HG03095 (cell line): Measurements from ENCODE around the gene HES1.
"Not testable (repeated sequence)": the region's sequence is repeated elsewhere in the genome, so short reads cannot be mapped to it uniquely, and the experiment has no call there.

Experiments
- ATAC-seq: cut with Tn5 transposase; IDR thresholded peaks from one replicate; pipeline ENCODE4 v1.9.1; 2021; ENCODE audit warnings: moderate library complexity; ENCODE audit not compliant: unreplicated experiment

HES1 gene

DNA sequence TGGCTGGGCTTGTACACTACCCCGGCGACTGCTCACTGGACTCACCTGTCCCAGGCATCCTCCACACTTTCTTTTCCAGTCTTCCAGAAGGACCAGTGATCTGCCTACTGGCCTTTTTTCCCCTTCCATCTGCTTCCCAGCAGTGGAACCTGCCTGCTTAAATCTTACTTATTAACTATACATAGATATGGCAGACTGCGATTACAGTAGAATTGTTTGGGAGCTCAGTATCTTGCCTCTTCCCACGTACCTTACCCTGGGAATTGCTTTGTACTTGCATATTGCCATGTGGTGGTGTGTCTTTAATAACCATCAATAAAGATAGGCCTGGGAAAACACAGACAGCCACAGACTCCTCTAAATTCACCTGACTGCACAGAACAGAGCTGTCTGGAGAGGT, 11.8 kb upstream of the HES1 start:
- ATAC-seq, result no peak

DNA sequence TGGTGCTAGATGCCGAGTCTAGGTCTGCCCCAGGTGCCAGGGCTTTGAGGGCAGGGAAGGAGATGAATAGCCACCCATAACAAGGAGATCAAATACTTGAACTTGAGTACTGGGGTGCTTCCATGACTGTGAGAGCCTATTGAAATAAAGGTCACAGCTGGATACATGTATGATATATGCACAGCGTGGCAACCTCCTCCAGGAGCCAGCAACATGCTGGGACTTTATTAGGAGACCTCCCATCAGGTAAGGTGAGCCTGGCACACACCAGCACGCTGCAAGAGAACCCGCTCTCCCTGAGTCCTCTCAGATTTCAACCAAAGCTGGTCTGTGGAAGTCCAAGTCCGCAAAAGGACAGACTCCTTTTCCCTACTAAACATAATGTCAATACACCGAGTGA, 10.5 kb upstream of the HES1 start:
- no peak for ATAC-seq

DNA sequence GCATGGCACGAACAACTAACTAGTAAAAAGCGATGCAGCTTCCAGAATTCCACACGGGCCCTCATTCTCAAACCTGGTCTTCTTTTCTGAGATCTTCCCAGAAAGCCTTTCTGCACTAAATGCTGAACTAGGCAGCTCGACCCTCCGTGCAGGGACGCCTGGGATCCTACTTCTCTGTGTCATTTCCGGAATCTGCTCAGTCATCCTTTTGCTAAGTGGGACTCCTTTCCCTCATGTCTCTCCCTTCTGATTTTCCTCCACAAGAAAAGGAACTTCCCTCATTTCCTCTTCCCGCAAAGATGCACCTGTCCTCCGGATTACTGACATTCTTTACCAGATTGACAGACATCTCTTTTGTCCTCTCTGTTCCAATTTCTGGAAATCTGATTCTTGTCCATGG, 9.2 kb upstream of the HES1 start:
- ATAC-seq, result no peak

DNA sequence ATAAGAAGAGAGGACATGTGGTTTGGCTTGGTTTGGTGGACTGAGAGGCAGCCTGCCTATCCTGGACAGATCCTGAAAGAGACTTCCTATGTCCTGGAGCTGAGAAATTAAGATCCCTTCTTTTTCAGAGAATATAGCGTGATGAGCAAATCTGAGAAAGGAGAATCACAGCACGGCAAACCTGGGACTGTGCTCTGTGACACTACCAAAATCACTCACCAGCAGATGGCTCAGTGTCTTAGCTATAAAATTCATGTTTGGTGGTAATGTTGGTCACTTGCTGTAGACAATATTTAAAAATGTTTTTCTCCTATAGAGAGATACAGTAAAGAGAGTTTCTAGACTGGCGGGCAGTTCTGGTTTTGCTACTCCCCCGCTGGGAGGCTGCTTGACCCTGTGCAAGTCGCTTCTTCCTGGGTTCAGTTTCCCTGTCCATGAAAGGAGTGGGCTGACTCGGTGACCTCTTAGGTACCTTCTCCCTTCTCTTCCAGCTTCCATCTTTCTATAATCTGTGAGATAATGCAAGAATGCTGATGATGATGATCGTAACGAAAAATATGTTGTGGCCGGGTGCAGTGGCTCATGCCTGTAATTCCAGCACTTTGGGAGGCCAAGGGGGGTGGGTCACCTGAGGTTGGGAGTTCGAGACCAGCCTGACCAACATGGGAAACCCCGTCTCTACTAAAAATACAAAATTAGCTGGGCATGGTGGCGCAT, 7.6 kb upstream of the HES1 start:
- ATAC-seq, result no peak

DNA sequence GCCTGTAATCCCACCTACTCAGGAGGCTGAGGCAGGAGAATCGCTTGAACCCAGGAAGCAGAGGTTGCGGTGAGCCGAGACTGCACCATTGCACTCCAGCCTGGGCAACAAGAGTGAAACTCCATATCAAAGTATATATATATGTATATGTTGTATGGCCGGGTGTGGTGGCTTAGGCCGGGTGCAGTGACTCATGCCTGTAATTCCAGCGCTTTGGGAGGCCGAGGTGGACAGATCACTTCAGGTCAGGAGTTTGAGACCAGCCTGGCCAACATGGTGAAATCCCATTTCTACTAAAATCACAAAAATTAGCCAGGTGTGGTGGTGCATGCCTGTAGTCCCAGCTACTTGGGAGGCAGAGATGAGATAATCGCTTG, 7.0 kb upstream of the HES1 start:
- ATAC-seq, result not testable (repeated sequence)

DNA sequence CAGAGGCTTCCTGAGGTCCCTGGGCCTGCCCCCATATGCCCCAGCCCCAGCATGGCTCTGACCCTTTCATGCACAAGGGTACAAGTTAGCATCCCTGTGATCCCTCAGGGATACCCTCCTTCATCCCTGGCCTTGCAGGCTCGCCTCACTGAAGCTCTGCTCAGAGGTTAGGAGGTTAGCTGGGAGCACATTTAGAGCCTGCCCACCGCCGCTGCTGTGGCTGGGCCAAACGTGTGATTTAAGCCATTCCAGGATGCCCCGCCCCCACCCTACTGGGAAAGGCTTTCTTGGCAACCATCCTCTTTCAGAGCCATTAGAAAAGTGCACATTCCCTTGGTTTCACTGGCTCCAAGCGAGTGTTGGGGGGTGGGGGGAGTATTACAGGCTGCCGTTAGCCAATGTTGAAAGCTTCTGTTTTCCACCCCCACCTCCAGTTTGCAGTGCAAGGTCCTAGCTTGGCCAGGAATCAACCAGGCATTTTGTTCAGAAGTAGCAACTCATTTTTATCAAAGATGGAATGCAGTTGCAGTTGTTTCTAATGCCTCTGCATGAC, 6.3 kb upstream of the HES1 start:
- no peak for ATAC-seq

DNA sequence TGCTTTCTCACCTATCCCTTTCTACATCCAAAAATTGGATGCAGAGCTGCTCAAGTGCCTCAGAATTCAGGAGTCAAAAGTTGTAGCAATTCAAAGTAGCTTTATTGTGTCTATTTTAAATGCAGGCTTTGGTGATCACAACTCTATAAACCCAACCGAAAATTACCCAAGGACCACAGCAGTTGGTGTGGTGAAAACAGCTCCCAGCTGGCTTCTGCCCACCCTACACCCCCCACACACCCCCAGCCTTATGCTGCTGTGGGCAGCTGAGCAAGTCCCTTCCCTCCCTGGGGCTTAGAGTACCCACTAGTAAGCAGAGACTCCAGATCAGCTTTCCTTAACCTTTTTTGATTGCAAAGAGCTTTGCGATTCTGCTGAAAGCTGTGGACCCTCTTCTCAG, 5.8 kb upstream of the HES1 start:
- ATAC-seq, result no peak

DNA sequence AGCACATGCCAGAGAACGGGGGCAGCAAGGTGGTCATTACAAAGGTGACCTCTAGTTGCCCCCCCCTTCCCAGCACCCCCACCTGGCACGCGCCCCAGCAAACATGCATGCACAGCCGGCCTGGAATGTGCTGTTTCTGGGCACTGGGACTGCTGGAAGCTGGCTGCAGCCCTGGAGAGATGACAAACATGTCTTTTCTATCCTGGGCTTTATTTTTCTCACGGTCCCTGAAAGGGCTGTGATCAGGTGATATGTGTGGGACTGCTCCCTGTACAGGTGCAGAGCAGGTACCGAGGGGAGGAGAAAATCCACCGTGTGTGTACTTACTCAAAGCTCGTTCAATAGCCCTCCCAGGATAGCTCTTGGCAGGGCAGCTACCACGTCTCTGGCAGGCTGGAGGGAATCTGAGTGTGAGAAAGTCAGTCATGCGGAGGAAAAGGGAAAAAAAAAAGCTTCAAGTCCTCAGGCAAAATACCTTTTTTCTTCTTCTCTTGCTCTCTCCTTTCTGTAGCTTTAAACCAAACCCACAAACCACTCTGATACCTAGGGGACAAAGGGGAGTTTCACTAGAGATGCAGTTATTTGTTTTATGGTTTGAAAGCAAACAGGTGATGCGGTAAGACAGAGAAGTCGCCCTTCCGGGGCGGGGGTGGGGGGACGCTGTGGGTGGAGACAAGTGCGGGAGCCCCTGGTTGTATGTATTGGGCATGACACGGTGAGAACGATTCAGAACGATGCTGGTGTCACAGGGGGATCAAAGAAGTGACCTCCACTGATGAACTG, 5.0 kb upstream of the HES1 start:
- ATAC-seq, result peak; percentile 45

DNA sequence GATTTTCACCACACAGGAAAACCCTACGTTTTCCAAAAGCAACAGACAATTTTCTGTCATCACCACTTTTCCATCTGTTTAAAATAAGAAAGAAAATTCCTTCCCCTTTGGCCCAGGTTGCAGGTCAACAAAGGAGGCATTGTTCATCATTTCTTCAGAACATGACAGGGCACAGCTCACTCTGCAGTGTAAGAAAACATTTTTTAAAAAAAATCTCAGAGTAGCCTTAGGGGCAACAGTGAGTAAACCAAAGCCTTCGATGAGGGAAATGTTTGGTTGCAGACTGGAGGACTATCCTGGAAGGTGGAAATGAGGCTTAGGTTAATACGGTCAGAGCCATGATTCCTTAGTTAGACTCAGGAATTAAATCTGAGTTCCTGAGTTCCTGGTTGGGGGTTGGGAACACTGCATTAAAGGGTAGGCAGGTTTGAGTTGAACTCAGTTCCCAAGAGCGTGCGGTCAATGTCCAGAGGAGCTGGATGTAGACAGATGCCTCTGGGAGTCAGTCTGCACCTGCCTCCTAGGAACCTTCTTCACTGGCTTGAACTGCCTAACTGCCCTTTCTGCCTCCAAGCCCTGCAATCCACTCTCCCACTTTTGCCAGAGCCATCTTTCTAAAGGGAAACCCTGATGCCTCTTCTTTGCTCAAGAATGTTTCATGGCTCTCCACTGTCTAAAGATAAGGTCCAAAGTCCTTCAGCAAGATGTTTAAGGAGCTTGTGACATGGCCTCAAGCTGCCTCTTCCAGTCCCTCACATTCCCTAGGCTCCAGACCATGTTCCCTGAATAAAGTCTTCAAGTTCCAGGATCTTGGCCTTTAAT, 3.3 kb upstream of the HES1 start:
- ATAC-seq, result no peak

DNA sequence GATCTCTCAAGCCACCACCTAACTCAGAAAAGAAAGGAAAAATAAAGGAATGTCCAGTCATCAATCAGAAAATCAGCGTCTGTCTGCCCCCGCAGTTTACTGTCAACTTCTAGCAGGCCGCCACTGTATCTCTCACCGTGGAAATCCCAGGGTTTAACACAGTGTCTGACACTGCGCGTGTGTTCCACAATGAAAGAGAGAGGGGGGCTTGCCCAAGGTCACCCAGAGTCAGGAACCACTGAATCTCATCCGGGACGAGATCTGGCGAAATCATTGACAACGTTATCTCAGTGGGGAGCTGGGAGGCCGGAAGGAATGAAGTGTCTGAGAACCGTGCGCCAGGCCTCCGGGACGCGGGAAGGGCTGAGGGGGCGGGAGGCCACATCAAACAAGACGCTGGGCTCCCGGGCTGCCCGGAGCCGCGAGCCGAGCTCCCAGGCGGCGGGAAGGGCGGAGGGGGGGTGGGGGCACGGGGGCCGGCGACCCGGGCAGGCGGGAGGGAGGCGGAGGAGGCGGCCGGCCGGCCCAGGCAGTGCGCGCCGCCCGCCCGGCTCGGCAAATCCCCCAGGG, 2.2 kb upstream of the HES1 start:
- no peak for ATAC-seq

DNA sequence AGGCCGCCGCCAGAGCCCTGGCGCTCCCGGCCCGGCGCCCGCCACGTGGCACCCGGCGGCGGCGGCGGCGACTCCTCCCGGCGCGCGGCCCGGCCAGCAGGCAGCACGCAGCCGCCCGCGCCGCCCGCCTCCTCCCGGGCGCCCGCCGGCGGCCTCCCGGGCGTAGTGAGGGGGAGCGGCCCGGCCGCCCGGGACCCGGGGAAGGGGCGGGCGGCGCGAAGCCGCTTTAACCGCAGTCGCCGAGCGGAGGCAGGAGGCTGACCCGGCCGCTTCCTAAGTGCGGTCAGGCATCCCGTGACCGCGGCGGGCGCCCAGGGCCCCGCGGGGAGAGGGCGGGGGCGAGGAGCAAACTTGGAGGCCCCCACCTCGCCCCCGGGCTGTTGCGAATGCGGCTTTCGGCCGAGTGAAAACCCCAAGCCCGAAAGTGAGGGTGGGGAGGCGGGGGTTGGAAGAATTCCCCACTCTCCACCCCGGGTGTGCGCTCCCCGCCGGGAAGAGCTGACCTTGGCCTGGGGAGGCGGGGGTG, 1.7 kb upstream of the HES1 start:
- ATAC-seq, result no peak

DNA sequence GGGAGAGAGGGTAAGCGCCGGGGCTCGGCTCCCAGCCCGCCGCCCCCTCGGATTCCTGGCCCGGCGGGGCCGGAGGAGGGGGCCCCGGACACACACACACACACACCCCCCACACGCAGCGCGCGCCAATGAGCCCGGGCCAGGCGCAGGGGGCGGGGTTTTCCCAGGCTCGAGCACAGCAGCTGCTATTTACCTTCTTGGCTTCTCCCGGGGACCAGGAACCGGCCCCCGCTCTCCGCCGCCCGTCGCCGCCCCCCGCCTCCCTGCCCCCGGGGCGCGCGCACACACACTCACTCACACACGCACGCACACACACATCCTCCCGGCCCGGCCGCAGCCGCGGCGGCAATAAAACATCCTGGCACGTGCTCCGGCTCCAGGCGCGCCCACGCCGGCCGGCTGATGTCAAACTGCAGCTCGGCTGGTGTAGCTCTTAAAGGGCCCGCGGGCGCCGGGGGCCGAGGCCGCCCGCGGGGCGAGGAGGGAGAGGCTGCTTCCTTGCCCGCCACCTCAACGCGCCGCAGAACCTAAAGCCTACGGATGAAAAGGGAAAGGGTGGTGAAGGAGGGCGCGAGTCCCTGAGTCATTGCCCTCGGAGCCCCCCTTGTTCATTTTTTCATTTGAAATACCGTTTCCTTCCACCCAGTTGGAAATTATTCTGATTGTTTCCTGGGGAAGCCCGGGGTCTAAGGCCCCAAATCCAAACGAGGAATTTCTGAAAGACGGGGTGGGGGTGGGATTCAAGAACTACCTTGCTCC, 1.0 kb upstream of the HES1 start:
- ATAC-seq, result no peak

DNA sequence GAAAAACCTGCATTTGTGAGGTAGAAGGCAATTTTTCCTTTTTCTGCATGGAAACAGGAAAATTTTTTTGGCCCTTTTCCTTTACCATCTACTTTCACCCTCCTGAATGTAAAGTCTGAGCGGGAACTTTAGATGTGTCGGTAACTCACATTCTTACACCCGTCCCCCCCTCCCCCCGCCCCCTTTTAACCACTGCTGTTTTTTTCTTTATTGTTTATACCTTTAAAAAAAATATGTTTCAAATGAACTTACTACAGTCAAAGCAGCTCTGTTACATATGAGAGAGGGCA, 487 bp upstream of the HES1 start:
- no peak for ATAC-seq

DNA sequence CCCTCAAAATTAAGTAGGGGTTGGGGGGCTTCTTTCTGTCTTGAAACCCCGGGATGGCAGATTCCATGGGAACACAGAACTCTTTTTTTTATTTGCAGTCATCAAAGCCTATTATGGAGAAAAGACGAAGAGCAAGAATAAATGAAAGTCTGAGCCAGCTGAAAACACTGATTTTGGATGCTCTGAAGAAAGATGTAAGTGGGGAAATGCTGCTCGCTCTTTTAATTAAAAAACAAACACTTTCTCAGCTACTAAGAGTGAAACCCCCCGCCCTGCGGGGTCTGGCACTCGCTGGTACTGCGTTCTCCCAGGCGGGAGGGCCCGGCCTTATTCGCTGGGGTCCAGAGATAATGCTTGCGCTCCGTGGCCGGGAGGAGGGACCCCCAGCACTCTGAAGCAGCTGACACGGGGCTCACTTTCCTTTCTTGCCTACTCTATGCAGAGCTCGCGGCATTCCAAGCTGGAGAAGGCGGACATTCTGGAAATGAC, 615 bp downstream of the HES1 start:
- no peak for ATAC-seq

DNA sequence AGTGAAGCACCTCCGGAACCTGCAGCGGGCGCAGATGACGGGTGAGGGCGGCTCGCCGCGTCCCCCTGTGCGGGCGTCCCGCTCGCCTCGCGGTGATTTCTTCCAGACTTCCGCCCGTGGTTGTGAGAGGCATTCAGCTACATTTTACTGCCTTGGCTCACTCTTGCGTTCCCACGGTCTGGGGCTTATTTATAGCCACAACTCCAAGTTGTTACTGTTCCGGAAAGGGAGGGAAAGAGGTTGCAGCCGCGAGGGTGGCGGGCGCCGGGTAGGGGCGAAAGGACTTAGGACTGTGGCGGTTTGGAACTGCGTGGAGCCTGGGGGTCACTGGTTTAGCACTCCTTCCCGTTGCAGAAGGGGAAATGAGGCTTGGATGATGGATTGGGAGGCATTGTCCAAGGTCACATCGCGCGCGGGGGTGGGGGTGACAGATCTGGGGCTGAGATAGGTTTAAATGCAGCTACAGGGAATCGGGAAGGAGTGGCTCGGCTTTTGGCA, 1.1 kb downstream of the HES1 start:
- no peak for ATAC-seq

DNA sequence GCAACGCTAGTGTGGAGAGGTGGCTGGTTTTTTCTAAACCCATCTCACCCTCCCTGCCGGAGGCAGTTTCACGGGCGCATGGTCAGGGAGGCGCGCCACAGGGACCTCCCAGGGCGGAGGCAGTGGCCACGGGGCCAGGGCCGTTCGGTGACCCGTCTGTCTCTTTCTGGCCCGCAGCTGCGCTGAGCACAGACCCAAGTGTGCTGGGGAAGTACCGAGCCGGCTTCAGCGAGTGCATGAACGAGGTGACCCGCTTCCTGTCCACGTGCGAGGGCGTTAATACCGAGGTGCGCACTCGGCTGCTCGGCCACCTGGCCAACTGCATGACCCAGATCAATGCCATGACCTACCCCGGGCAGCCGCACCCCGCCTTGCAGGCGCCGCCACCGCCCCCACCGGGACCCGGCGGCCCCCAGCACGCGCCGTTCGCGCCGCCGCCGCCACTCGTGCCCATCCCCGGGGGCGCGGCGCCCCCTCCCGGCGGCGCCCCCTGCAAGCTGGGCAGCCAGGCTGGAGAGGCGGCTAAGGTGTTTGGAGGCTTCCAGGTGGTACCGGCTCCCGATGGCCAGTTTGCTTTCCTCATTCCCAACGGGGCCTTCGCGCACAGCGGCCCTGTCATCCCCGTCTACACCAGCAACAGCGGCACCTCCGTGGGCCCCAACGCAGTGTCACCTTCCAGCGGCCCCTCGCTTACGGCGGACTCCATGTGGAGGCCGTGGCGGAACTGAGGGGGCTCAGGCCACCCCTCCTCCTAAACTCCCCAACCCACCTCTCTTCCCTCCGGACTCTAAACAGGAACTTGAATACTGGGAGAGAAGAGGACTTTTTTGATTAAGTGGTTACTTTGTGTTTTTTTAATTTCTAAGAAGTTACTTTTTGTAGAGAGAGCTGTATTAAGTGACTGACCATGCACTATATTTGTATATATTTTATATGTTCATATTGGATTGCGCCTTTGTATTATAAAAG, 1.8 kb downstream of the HES1 start:
- ATAC-seq, result peak; percentile 36

DNA sequence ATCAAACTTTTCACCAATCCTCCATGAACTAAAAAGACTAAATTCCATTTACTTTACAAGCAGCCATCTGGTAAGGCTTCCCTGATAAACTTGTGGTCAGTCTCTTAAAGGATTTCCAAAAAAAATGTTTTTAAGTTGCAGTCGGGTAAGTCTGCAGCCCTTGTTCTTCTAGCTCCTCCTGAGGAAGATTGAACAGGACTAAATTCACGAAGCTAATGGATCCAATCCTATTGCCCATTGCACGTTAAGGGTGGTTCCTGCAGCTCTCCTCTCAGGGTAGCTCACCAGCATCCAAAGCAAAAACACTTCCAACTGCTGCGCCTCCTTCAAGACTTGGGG, 2.8 kb downstream of the HES1 start:
- ATAC-seq, result no peak

DNA sequence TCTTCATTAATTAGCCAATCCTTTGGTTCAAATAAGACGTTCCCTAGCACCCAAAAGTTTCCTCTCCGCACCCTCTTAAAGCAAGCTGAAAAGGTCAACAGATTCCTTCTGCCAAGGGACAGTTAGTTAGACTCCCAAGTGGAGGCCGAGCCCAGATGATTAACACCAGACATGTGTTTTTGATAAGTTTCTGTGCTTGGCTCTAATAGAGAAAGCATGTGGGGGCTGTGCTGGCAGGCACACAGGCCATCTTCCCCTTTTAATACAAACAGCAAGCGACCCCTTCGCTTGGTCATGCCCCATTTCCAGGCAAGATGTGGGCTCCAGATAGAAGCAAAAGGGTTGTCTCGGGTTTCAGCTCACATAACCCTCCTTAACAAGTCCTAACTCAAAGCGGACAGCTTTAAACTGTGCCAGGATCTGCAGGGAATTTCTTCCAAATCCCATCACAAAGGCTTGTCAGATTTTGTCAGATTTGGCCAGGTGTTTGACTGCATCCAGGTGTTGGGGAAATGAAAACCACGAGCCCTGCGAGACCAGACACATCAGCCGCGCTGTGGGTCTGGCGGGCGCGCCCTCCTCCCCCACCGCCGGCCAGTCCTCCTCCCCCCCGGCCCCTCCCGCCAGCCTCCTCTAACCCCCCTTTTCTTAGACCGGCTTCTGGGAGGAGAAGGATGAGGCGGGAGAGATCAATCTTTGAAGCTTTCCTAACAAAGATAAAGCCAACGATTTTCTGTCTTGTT, 3.3 kb downstream of the HES1 start:
- ATAC-seq, result no peak
